Fibroblast of lung (primary cell): ENCODE measurements around the gene OPTC. TPM values are rescaled to one million over a fixed set of nuclear protein-coding genes. Genes with fewer than 3 reads are reported as not detected.

Experiments used
- DNase-seq, 2 donors: peaks; one replicate each; pipeline versions ENCODE4 v3.0.0 to v3.0.0-alpha.2; 2010; ENCODE audit warnings: low read depth in 2 of 2
- H2AFZ ChIP-seq: 2 replicates; pipeline ENCODE4 v1.5.1; 2012; ENCODE audit warnings: low read length, control low read depth, inconsistent platforms
- H3K27ac ChIP-seq: 2 replicates; pipeline ENCODE4 v1.5.1; 2011; ENCODE audit warnings: low read length, control low read depth; ENCODE audit not compliant: insufficient read depth
- H3K27me3 ChIP-seq: 2 replicates; pipeline ENCODE4 v1.5.1; 2011; ENCODE audit warnings: mild to moderate bottlenecking, low read length; ENCODE audit not compliant: control insufficient read depth, insufficient read depth
- H3K36me3 ChIP-seq: 2 replicates; pipeline ENCODE4 v1.5.1; 2011; ENCODE audit warnings: low read length; ENCODE audit not compliant: control insufficient read depth, insufficient read depth
- H3K4me1 ChIP-seq: 2 replicates; pipeline ENCODE4 v1.5.1; 2011; ENCODE audit warnings: low read length; ENCODE audit not compliant: control insufficient read depth, insufficient read depth; ENCODE audit errors: extremely low read depth
- H3K4me2 ChIP-seq: 2 replicates; pipeline ENCODE4 v1.5.1; 2011; ENCODE audit warnings: low read length, control low read depth; ENCODE audit not compliant: insufficient read depth; ENCODE audit errors: extremely low read depth
- H3K4me3 ChIP-seq, 4 experiments: fragments of 200-600 bp in 1 of 4; sonication (generic) in 1 of 4; replicated peaks in 1 of 4; 2 replicates each; pipeline ENCODE4 v1.5.1; 2011 to 2016; ENCODE audit warnings: low read length in 4 of 4, low read depth in 3 of 4, mild to moderate bottlenecking in 3 of 4, control low read depth in 2 of 4, inconsistent platforms in 1 of 4, mixed read lengths in 1 of 4; ENCODE audit not compliant: insufficient read depth in 1 of 4; ENCODE audit errors: control extremely low read depth in 1 of 4
- H3K79me2 ChIP-seq: 2 replicates; pipeline ENCODE4 v1.5.1; 2012; ENCODE audit warnings: mild to moderate bottlenecking, low read length, inconsistent platforms; ENCODE audit not compliant: control insufficient read depth, insufficient read depth
- H3K9ac ChIP-seq: 2 replicates; pipeline ENCODE4 v1.5.1; 2011; ENCODE audit warnings: mild to moderate bottlenecking, low read length, control low read depth; ENCODE audit not compliant: insufficient read depth
- H3K9me3 ChIP-seq: 2 replicates; pipeline ENCODE4 v1.5.1; 2012; ENCODE audit warnings: low read depth, low read length; ENCODE audit not compliant: control insufficient read depth, insufficient read depth
- H4K20me1 ChIP-seq: 2 replicates; pipeline ENCODE4 v1.5.1; 2011; ENCODE audit warnings: low read length; ENCODE audit not compliant: control insufficient read depth, insufficient read depth; ENCODE audit errors: extremely low read depth
- CTCF ChIP-seq, 2 donors: IDR thresholded peaks in 1 of 2; conservative IDR thresholded peaks in 1 of 2; 1 replicate in 1 of 2; 2 replicates in 1 of 2; pipeline ENCODE4 v1.5.1; 2011 to 2012; ENCODE audit warnings: low read length in 2 of 2, control low read depth in 1 of 2, inconsistent platforms in 1 of 2, low read depth in 1 of 2, mild to moderate bottlenecking in 1 of 2
- EZH2 ChIP-seq: IDR thresholded peaks from 2 replicates; pipeline ENCODE4 v1.5.1; 2012; ENCODE audit warnings: low read length, control low read depth, mild to moderate bottlenecking; ENCODE audit errors: missing control alignments
- polyA plus RNA-seq, 2 donors: library from polyadenylated mRNA; depleted of rRNA in 1 of 2; stranded (reverse) in 1 of 2; unstranded in 1 of 2; fragments of >200 nt; gene quantifications; 2 replicates each; pipeline ENCODE4 v1.2.1, GENCODE V29; 2011 to 2012; ENCODE audit warnings: missing spikeins in 1 of 2
- total RNA-seq: library from RNA; depleted of rRNA; stranded (reverse); fragments of >200 nt; gene quantifications from 2 replicates; pipeline ENCODE4 v1.2.1, GENCODE V29; 2014

OPTC gene
- total and polyA plus RNA-seq, 2 donors (not counting 1 experiment from before 2014, with no cell fraction given) = not detected

- Histone ChIP-seq H3K9me3 (no peaks in the 10 kb centered on the region), H3K4me1 (peaks cover 5% of the 10 kb centered on the region), H3K4me2 (no peak overlapping the region), H3K36me3 (no peaks in the 10 kb centered on the region), H3K27me3 (no peaks in the 10 kb centered on the region), H3K4me3 (no peak overlapping the region), H3K79me2 (no peaks in the 10 kb centered on the region), H2AFZ (no peak overlapping the region), H3K9ac (no peak overlapping the region), H3K27ac (no peak overlapping the region), H4K20me1 (no peaks in the 10 kb centered on the region)
- TF ChIP-seq EZH2 (no peak), CTCF (conservative IDR thresholded peaks at IDR 0.05 in 1 of 2, IDR thresholded peaks at IDR 0.05 in 1 of 2; ENCODE audit: low read depth in 1 of 2, low read length in 2 of 2) (no peak)
- no peak for DNase-seq
Observed at GRCh38 chr1:203491664-203492063, 2.3 kb upstream of the OPTC start.

- H3K9me3 ChIP-seq = no peaks in the 10 kb centered on the region
- H3K9ac ChIP-seq = no peak overlapping the region
- no peaks in the 10 kb centered on the region for H3K4me1 ChIP-seq
- TF ChIP-seq EZH2 (no peak), CTCF (conservative IDR thresholded peaks at IDR 0.05 in 1 of 2, IDR thresholded peaks at IDR 0.05 in 1 of 2; ENCODE audit: low read depth in 1 of 2, low read length in 2 of 2) (no peak)
- no peak overlapping the region for H3K4me2 ChIP-seq
- no peaks in the 10 kb centered on the region for H3K79me2 ChIP-seq
- no peak for DNase-seq
- no peaks in the 10 kb centered on the region for H3K27me3 ChIP-seq
- no peaks in the 10 kb centered on the region for H4K20me1 ChIP-seq
- H3K4me3 ChIP-seq = no peak overlapping the region
- H3K27ac ChIP-seq = no peak overlapping the region
- H3K36me3 ChIP-seq = no peaks in the 10 kb centered on the region
- no peak overlapping the region for H2AFZ ChIP-seq
Observed at GRCh38 chr1:203492082-203492747, 1.7 kb upstream of the OPTC start.

GRCh38 chr1:203492748-203493130, 1.2 kb upstream of the OPTC start:
- H3K79me2 ChIP-seq = no peaks in the 10 kb centered on the region
- no peaks in the 10 kb centered on the region for H4K20me1 ChIP-seq
- no peaks in the 10 kb centered on the region for H3K27me3 ChIP-seq
- H3K4me2 ChIP-seq = no peak overlapping the region
- H2AFZ ChIP-seq = no peak overlapping the region
- no peaks in the 10 kb centered on the region for H3K36me3 ChIP-seq
- no peaks in the 10 kb centered on the region for H3K4me1 ChIP-seq
- no peak overlapping the region for H3K4me3 ChIP-seq
- H3K27ac ChIP-seq = no peak overlapping the region
- DNase-seq = no peak
- TF ChIP-seq EZH2 (no peak), CTCF (conservative IDR thresholded peaks at IDR 0.05 in 1 of 2, IDR thresholded peaks at IDR 0.05 in 1 of 2; ENCODE audit: low read depth in 1 of 2, low read length in 2 of 2) (no peak)
- H3K9ac ChIP-seq = no peak overlapping the region
- H3K9me3 ChIP-seq = no peaks in the 10 kb centered on the region
